AG09319 (cell line): ENCODE measurements around the gene BTBD2.

ENCODE experiments used
- DNase-seq: peaks from one replicate; pipeline ENCODE4 v3.0.0-alpha.2; 2010; ENCODE audit warnings: low read depth; ENCODE audit errors: extremely low read depth
- CTCF ChIP-seq: IDR thresholded peaks from 2 replicates; pipeline ENCODE4 v1.5.1; 2011; ENCODE audit warnings: low read depth, mild to moderate bottlenecking, inconsistent platforms, low read length, moderate library complexity

Gene BTBD2

DNA sequence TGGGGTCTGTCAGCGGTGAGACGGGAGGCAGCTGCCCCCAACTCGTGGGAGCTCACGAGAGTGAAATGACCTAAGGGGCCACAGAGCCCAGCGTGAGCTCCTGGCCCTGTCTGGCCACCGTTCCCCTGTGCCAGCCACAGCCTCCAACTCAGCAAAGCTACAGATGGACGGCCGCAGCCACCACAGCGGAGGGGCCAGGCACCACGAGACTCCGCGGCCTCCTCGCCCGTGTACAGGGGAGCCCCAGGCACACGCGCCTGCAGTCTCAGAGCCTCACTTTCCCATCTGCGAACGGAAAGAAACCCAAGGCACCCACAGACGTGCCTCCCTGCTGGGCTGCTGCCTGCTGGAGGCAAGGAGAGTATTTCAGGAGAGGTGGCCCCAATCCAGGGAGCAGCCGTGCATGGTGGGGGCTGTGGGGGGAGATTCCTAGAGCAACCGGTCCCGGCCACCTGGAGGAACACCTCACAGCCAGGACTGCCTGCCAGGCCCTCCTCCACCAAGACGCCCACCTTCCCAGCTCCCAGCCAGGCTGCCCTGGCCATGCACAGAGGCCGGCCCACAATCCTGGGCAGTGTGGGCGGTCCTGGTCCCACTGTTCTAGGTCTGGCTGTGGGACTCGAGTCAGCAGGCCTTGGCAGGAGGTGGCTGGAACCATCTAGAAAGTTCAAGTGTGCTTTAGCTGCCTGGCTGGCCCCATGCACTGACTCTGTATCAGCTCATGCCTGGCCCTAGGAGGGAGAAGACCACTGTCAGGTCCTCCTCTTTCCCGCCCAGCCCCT is 33.6 kb upstream of the BTBD2 start:
- no peak for DNase-seq
- no peak for TF ChIP-seq CTCF

GRCh38 chr19:2048104-2048958 is 32.8 kb upstream of the BTBD2 start:
- DNase-seq: no peak
- TF ChIP-seq CTCF: no peak

DNA sequence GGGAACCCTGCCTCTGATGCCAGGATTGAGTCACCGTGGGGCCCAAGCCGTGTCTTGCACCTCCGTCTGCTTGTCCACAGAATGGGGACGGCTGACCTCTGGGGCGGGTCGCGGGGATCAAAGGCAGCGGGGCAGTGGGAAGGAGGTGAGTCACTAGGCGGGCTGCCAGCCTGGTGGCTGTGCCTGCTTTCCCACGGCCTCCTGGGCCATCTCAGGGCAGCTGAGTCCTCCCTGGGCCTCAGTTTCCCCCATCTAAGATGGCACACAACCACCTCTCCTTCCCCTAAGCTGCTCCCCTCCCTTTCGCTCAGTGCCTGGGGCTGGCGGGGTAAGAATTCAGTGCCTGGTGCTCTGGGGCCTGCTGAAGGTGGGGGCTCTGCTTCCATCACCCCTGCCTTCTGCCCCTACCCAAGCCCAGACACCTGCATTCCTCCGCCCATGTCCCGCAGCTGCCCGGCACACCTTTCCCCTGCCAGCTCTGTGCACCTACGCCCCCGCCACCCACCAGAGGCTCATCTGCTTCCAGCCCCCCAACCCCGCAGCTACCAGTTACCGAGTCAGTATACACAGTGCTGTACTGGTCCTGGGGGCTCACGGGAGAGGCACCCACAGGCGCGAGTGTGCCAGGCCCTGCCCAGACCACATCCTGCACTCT is 32.1 kb upstream of the BTBD2 start:
- no peak for DNase-seq

GRCh38 chr19:2047076-2047448 is 31.5 kb upstream of the BTBD2 start:
- DNase-seq: no peak
- TF ChIP-seq CTCF: no peak

More for the DNA sequence above, 32.1 kb upstream of the BTBD2 start:
- TF ChIP-seq CTCF: no peak

DNA sequence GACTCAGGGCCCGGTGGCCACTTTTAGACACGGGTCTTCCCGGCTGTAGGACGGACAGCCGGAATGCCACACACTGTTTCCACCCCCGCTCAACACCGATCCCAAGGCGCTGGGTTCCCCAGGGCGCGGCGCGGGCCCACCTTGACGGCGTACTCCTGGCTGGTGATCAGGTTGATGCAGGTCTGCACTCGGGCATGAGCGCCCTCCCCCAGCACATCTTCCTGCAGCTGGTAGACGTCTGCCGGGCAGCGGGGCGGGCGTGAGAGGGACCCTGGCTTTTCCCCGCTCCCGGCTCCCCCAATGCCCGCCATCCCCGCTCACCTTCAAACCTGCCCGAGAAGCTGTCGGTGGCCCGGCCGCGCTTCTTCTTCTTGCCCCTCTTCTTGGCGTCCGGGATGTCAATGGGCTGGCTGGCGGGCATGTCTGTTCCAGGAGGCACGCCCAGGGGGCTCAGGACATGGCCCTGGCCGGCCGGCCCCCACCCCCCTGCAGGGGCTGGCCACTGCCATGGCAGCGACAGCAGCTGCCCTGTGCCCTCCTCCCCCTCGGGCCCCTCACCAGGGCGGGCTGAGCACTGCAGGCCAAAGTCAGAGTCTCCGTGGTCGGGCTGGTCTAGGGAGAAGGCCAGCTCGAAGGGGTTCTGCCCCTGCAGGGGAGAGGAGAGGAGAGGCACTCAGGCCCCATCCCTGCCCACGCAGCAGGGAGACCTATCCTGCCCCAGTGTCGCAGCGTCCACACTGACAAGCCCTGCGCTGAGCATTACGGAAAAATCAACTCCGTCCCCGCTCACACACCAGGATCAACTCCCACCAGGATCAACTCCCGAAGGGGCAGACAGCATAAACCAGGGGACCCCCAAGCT is 30.8 kb upstream of the BTBD2 start:
- TF ChIP-seq CTCF: no peak
- DNase-seq: no peak

- no peak for TF ChIP-seq CTCF
- DNase-seq: no peak
Measured at GRCh38 chr19:2045501-2046045, 30.1 kb upstream of the BTBD2 start.
